Activated CD4-positive, alpha-beta T cell treated with anti-CD3 and anti-CD28 coated beads, Interleukin-2, amount 50 U/mL, for 24 hours (primary cell): ENCODE data around the gene TACC2.

Experiments used
- DNase-seq, 2 donors: peaks; one replicate each; pipeline ENCODE4 v3.0.0-alpha.2; 2020; ENCODE audit warnings: low read depth in 1 of 2, low spot score in 1 of 2

Gene TACC2

DNA sequence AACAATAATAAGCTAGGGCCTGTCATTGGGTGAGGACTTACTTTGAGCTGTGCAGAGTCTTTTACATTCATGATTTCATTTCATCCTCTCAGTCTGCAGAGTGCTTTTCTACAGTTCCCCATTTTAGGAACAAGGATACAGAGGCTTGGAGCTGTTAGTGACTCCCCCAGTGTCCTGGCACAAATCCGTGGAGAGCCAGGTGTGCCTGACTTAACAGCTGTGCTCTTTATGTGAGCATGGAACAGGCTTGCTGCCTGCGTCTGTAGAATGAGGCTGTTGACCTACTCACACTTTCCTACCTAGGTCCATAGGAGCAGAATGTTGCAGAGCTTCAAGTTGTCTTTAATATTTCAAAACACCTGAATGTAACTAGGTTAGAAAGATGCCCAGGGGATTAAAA lies 231.8 kb downstream of the TACC2 start:
- no peak for DNase-seq

DNA sequence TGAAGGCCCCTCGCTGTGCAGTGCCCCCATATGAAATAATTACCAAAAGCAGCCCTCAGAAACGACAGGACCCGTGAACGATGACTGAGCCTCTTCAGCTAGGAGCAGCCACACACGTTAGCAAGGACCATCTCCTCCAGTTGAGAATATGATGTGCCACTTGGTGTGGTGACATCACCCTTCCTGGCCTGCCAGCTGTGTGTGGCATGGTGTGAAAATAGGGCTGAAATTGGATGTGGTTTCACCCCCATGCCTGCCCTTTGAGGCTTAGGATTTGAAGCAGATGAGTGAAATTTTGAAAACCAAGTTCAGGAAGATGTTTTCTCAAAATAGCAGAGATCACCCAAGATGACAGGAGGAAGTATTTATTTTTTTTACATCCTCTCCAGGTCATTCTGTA lies 233.0 kb downstream of the TACC2 start:
- DNase-seq: no peak

DNA sequence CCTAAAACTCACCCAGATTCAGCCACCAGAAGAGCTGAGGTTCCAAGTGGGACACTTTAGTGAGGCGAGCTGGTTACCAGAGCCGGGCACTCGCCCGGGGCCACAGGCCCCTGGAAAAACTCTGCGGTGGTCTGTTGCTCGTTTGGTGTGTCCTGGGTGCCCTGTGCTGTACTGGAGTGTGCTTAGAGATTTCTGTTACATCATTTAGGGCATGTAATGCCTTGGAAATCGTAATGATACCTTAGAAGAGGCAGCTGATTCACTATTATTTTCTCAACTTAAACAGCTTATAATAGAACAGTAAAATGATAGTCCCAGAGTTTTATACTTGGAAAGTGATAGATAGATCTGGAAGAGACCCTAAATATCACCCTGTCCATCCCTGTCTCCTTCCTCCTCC lies 233.7 kb downstream of the TACC2 start:
- DNase-seq: no peak

DNA sequence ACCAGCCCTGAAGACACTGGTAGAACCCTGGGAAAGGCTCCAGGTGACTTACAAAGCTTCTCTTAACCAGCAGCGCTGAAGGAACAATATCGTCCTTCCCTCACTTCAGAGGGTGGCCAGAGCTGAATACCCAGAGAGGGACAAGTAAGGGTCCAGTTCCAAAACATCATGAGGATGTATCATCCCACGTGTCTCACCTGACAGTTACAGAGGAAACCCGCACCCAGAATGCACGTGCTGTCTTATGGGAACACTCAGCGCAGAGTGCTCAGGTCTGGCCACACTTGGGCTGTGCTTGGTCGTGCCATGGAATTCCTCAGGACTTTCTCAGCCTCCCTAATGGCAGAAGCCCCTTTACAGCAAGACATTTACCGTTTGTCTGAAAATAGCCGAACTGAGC lies 235.2 kb downstream of the TACC2 start:
- DNase-seq: no peak

DNA sequence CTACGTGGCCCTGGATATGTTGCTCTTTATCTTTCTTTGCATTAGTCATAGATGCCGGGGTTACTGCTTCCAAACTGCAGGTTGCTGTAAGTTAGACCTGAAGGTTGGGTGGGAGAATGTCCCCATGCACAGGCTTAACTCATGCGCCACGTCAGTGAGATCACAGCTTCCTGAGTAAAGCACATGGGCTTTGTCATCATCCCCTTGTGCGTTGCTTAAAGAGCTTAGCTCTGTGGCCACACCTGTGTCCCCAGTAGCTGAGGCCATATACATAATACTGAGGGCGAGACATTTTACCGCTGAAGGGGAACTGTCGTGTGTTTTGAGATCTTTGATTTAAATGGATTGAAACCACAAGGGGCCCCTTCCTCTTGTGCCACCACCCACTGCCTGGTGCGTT lies 236.4 kb downstream of the TACC2 start:
- no peak for DNase-seq

DNA sequence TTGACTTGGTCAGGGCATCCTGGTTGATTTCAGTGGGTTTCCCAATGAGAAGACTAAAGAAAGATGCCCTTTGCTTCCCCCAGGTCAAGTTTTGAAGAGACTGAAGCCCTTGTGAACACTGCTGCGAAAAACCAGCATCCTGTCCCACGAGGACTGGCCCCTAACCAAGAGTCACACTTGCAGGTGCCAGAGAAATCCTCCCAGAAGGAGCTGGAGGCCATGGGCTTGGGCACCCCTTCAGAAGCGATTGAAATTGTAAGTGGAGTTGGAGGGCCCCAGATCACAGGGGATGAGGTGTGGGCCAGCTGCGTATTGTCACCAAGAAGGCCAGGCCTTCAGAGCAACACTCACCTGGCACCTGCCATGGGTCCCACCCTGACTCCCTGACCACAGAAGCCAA lies 238.8 kb downstream of the TACC2 start:
- no peak for DNase-seq

DNA sequence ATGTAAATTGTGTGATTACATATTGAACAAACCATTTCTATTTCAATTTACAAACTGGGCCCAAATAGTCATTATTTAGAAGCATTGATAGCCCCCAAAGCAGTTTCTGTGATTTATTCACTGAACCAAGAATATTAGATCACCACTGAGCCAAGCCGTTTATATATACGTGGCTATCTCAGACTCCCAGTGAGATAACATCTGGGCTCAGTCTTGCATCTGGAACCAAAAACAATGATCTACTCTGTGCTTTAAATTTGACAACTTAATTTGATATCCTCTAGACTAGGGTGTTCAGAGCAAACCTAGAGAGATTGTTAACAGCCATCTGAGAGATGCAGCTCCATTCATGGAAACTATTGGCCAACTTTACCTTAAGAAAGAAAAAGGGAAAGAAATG lies 240.7 kb downstream of the TACC2 start:
- DNase-seq: no peak

DNA sequence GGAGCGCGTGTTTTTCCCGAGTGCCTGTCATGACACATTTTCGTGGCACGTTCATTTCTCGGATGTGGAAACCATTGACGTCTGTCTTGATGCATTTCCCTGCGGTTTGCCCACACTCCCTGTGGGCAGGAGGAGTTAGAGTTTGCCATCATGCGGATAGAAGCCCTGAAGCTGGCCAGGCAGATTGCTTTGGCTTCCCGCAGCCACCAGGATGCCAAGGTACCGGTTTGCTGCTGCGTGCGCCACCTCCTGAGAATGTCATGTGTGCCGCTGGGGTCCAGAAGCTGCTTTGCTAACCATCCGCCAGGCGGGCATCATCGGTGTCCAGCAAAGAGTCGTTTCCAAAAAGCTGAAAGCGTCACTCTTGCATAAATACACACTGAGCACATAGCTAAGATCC lies 241.3 kb downstream of the TACC2 start:
- DNase-seq: no peak

DNA sequence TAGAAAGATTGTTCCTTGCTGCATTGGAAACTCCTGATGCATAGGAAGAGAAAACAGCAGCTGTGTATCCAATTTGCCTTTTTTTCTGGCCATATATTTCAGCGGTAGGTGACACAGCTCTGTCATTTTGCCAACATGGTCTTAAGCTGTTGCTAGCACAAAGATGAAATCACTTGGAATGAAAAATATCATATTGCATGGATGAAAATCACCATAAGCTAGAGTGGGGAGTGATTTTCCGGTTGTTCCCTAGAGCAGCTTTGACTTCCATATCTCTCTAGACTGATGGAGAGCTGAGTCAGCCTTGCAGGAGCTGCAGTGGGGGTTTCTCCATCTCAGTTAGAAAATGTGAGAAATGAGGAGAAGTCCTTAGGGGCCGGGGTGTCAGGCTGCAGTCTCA lies 243.8 kb downstream of the TACC2 start:
- no peak for DNase-seq

DNA sequence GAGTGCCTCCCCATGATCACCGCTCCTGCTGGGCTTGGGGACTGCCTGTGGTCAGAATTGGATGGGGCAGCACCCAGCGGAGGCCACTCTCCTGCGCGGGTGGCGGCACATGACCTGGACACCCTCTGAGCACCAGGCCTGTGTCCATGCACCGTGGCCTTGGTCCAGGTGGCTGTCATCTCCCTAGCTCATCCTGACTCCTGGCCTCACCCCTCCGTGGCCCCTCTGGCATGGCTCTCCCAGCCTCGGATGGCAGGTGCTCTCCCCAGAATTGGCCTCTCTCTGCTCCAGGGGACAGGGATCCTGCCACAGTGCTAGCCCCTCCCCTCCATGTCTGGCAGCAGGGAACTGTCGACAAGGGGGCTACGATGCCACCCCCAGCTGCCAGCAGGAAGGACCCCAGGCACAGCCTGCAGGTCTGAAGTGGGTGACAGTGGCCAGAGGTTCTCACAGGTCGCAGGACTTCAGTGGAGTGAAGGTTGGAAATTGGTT lies 244.9 kb downstream of the TACC2 start:
- no peak for DNase-seq

DNA sequence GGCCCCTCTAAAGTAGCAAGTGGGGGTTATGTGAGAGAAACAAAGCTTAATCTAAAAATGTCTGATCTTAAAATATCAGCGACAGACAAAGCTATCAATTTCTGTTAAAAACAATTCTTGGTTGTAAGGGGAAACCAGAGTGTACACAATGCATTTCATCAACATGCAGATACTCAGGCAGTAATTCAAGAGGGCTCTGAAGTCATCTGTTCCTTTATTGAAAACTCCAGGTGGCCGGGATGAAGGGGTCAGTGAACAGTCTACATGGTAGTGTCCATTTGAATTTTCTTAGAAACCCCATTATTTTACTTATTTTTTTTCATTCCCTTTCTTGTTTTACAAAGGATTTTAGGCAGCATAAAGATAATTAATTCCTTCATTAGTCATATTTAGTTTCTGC lies 245.5 kb downstream of the TACC2 start:
- DNase-seq: no peak

DNA sequence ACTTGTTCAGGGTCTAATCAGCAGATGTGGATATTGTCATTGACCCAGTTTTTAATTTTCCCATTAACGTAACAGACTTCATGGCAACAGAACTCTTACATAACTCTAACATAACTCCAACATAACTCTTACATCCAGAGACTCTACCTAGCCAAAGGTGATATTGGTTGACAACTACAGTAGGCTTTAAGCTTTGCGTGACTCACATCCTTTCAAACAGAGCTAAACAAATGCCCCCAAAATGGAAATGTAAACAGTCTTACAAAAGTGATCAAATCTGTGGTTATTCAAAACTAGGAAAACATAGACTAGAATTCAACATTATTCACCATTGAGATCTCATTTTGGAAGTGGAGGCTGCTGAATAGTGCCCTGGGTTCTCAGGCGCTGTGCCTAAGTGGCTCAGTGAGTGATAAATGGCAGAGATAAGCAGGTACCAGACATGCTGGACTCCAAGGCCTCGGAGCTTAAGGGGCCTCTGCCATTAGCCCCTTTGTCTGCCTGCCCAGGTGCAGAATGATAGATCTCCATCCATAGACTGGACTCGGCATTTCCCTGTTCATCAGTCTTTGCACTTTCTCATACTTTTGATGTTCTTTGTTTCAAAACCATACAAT lies 247.8 kb downstream of the TACC2 start:
- DNase-seq: no peak

DNA sequence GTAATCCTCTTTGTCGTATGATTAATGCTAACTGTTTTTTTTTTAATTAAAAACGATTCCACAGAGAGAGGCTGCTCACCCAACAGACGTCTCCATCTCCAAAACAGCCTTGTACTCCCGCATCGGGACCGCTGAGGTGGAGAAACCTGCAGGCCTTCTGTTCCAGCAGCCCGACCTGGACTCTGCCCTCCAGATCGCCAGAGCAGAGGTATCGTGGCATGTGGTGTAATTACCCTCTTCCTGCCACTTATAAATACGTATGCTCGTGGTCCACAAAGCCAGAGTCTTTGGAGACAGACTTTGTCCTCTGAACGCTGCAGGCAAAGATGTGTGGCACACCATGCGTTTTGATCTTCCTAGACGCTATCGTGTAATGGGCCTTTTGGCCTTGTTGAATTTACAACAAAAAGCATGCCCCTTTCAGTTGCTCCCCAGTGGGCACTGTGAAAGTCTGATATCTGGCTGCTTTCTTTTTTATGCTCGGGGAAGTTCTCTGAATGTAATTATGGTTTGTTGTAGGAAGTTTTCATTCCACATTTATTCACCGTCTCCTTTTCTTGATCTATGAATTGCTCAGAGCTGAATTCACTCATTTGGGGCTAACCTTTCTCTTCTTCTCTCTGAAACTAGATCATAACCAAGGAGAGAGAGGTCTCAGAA lies 248.5 kb downstream of the TACC2 start:
- no peak for DNase-seq

DNA sequence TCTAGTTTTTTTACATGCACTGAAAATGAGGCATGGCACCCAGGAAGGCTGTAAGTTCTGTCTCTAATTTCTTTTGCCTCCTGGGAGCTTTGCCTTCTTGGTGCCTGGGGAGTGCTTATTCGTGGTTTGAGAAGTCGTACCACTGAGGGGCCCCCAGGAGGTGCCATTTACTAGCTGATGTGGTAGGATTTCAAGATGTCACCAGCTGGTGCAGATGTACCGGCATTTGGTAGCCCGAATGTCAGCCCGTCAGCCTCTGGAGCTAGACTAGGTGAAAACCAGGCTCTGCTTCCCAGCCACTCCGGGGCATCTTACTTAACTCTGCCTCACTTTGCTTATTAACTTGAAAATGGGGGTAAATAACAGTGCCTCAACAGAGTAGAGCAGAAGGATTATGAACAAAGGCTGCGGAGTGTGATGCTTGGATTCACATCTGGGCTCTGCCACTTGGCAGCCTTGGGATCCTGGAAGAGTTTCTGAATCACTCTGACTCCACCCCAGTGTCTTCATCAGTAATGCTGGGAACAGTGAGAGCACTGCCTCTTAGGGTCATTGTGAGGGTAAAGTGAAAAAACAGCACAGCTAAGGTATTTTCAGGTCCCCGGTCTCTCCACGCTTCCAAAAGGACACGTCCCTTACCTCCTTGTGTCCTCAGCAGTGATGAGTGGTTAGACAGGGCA lies 250.8 kb downstream of the TACC2 start:
- no peak for DNase-seq

DNA sequence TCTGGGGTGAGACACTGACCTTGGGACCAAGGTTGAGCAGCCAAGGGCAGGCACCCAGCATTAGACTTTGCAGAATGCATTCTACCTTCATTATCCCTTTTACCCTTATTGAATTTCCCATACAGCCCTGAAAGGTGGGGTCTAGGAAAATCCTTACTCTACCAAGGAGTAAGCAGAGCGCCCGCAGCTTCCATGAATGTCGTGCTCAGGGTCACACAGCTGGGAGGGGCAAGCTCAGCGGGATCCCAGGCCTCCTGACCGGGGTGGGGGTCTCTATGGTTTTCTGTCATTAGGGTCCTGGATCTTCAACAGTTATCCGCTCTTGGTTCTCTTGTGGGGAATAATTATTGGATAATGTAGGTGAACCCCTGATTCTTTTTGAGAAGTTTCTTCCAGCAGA lies 251.4 kb downstream of the TACC2 start:
- no peak for DNase-seq

DNA sequence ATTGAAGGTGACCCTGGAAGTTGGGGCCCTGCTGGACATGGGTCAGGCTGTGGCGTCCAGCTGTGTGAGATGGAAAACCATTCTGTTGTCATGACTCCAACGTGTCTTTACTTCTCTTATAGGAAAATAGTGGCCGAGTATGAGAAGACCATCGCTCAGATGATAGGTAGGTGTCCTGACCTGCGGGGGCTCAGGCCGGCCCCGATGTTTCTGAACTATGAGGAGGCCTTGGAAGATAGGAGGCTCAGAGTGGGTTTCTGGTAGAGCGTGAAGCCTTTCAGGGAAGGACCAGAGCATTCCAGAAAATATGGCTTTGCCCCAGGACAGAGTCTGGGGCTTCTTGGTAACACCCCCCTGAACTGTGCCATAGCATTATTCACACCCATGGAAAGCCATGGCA lies 252.9 kb downstream of the TACC2 start:
- no peak for DNase-seq

DNA sequence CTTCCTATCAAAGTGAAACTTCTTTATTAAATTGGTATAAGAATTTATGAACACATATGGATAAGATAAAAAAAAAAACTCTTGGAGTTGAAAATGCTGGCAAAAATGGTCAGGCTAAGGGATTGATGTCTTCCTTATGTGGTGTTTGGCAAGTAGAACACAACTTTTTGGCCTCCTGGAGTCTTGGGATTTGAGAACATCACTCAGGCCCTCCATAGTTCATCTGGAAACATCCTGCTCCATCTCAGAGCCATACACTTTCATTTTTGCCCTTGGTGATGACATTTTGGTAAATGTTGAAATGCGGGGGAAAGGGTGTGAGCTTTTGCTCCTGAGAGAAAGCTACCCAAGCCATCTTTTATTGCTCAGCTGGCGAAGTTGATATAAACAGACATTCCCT lies 254.6 kb downstream of the TACC2 start:
- no peak for DNase-seq

DNA sequence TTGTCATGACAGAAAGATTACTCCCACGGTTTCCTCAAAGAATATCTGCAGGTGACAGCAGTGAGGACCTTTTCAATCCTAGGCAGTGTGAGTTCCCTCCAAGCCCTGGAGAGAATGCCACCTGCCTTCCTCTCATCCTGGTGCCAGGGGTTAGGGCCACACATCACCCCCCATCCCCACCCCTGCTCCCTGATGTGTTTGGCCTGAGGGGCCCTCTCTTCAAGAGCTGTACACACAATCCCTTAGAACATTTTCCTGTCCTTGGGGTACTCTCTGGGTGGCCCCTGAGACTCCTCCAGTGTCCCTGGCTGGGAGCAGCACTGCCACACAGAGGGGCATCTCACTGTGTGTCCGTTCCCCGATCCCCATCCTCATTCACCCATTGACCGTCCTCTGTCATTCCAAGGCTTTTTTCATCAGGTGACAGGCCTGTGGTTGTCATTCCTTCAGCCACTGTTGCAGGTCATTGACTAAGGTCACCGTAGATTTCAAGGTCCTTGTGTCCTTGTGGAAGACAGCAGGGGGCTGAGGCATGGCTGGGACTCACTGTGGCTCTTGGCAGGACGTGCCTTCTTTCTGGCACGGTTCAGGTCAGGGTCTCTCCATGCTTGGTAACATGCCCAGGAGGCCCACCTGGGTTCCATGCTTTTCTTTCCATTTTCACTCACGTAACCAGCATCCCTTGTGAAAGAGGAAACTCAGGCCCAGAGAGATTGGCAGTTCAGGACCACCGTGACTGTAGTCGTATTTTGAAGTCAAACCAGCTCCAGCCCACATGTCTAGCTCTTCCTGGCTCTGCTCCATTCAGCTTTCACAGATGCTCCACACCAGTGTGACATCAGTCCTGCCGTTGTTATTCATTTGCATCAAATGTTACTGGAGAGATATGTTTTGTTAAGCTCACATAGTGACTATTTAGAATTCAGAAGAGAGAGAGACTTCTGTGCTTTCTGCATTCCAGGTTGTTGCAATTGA lies 255.3 kb downstream of the TACC2 start:
- DNase-seq: no peak

DNA sequence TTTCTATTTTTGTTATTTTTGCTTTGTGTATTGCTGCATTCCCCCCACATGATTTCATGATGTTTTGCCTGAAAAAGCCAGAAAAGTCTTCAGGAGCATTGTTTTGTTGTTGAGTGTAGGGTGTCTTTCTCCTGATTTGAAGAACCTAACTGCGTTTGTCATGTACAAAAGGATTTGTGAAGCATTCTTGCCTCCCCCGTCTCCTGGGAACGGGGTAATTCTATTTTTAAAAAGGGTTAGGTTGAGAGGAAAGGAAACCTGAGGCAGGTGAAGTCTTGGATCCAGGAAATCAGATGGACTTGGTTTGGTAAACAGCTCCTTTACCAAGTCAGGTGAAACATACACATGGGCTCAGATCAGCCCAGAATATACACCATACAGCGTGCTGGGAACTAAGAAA lies 256.2 kb downstream of the TACC2 start:
- no peak for DNase-seq

DNA sequence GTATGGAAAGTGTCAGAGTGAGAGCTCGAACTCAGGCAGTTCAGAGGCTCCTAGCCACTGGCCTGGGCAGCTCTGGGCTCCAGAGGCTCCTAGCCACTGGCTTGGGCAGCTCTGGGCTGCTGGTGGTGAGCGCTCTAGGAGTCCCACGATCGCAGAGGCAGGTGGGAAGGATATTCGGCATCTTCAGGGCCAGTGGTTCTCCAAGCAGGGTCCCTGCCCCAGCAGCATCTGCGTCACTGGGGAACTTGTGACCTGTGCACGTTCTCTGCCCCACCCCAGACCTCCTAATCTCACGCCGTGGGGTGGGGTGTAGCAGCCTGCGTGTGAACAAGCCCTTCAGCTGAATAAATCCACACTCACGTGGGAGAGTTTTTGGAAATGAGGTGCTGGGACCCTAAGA lies 256.9 kb downstream of the TACC2 start:
- no peak for DNase-seq

DNA sequence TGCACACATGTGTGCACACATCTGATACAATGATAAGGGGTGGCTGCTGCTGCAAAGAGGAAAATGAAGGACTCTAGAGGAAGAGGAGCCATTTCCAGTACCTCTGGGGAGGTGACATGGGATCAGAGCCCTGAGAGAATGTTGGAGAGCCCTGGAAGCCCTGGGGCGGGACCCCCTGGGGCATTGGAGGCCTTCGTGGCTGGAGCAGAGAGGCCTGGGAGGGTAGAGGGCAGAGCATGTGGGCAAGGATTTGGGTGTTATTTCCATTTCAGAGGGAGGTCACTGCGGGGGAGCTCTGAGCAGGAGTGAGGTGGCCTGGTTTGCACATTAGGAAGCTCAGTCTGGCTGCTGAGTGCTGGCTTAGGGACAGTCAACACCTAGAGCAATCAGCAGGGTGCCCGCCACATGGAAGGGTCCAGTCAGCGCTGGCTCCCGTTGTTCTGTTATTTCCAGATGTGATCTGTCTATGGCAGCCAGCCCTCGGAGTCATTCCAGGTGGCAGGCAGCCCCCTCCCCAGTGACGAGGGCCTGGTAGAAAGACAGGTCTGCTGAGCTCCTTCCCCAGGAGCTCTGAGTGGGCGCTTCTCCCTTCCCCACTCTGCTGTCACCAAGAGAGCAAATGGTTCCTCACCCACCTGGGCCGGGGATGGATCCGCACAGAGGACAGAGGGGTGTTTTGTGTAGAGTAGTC lies 258.0 kb downstream of the TACC2 start:
- DNase-seq: no peak
